ENCODE measurements around the gene RIMBP2.

Gene RIMBP2

DNA sequence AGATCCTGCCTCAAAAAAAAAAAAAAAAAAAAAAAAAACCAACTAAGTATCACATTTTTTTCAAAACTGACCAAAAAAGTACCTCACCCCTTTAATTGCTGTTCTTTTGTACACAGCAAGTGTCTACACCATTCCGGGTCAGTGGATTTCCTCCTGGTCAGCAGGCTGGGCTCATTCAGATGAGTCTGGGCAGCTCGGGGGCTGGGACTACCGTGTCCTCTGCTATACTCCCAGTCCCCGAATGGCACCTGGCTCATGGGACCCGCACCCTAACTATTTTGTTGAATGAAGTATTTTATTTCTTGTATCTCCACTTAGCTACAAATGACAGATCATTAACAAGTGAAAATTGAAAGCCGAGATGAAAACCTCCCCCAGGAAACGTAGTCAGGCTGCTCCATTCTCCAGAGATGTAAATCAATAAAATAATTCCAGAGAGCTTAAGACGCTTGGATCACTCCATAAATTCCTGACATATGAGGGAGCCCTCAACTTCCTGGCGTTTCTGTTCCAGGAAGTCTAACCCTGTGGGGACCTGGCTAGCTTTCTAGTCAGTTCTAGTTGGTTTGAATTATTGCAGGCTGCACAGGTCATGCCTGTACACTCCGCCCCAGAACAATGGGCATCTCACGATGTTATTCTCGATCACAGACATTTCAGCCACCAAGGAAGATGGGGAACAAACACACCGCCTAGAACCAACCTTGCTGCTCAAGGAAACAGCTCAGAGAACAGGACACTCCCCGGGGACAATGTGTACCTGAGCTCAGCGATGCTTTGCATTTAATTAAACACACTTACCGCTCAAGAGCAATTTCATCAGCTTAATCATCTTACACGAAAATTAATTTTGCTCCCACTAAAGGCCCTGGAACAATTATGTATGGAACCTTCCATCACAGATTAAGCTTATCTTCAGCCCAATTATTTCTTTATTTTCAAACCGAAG, 76.3 kb downstream of the RIMBP2 start:
- Histone ChIP-seq H3K79me2 (ENCODE audit: insufficient read depth, low read length) (no peaks in the 10 kb centered on the region), H3K9me2 (ENCODE audit: low read depth, low read length) (no peaks in the 10 kb centered on the region), H3K9me3 (ENCODE audit: low read length) (no peaks in the 10 kb centered on the region), H3K4me1 (ENCODE audit: insufficient read depth, low read length, severe bottlenecking) (no peaks in the 10 kb centered on the region), H3K4me3 (ENCODE audit: low read depth, low read length, poor library complexity, severe bottlenecking) (no peak overlapping the region), H3F3A (ENCODE audit: insufficient read depth, low read length) (no peaks in the 10 kb centered on the region), H3K36me3 (ENCODE audit: insufficient read depth, low read length) (no peaks in the 10 kb centered on the region), H4K20me1 (ENCODE audit: insufficient read depth, low read length) (no peaks in the 10 kb centered on the region), H3K9ac (ENCODE audit: low read length) (no peak overlapping the region), H2AFZ (ENCODE audit: low read length) (no peak overlapping the region), H3K4me2 (ENCODE audit: low read length) (no peak overlapping the region), H3K27ac (ENCODE audit: low read depth, low read length, poor library complexity, severe bottlenecking) (no peak overlapping the region), H3K27me3 (ENCODE audit: insufficient read depth, low read length) (no peaks in the 10 kb centered on the region; the same call in 1 of the 2 replicates)
- TF ChIP-seq, protein P1, sequence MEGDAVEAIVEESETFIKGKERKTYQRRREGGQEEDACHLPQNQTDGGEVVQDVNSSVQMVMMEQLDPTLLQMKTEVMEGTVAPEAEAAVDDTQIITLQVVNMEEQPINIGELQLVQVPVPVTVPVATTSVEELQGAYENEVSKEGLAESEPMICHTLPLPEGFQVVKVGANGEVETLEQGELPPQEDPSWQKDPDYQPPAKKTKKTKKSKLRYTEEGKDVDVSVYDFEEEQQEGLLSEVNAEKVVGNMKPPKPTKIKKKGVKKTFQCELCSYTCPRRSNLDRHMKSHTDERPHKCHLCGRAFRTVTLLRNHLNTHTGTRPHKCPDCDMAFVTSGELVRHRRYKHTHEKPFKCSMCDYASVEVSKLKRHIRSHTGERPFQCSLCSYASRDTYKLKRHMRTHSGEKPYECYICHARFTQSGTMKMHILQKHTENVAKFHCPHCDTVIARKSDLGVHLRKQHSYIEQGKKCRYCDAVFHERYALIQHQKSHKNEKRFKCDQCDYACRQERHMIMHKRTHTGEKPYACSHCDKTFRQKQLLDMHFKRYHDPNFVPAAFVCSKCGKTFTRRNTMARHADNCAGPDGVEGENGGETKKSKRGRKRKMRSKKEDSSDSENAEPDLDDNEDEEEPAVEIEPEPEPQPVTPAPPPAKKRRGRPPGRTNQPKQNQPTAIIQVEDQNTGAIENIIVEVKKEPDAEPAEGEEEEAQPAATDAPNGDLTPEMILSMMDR (IDR thresholded peaks at IDR 0.05; ENCODE audit: low read length): no peak
- no peak for TF ChIP-seq EZH2 (IDR thresholded peaks at IDR 0.05; ENCODE audit: borderline replicate concordance, low read length)

DNA sequence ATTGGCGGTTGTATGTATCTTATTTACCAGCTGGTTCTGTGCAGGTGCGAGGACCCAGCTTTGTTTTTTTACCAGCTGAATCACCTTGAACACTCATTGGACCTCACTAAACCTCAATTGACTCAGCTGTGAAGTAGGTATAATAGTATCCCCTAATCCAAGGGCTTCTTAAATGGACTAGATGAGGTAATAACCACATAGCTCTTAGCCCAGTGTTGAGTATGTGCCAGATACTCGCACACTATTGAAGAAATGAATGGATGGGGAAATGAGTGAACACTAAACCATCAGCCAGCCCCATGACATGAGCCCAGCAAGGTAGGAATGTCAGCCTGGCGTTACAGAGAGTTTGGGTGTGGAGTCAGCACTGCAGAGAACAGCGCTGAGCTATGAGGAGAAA, 79.7 kb downstream of the RIMBP2 start:
- Histone ChIP-seq H3K36me3 (ENCODE audit: insufficient read depth, low read length) (no peaks in the 10 kb centered on the region), H2AFZ (ENCODE audit: low read length) (no peak overlapping the region), H3K79me2 (ENCODE audit: insufficient read depth, low read length) (no peaks in the 10 kb centered on the region), H3K9me2 (ENCODE audit: low read depth, low read length) (no peaks in the 10 kb centered on the region), H3K9me3 (ENCODE audit: low read length) (no peaks in the 10 kb centered on the region), H3F3A (ENCODE audit: insufficient read depth, low read length) (no peaks in the 10 kb centered on the region), H3K4me2 (ENCODE audit: low read length) (no peak overlapping the region), H3K4me1 (ENCODE audit: insufficient read depth, low read length, severe bottlenecking) (no peaks in the 10 kb centered on the region), H4K20me1 (ENCODE audit: insufficient read depth, low read length) (no peaks in the 10 kb centered on the region), H3K9ac (ENCODE audit: low read length) (no peak overlapping the region), H3K27me3 (ENCODE audit: insufficient read depth, low read length) (no peaks in the 10 kb centered on the region; the same call in 1 of the 2 replicates), H3K27ac (ENCODE audit: low read depth, low read length, poor library complexity, severe bottlenecking) (no peak overlapping the region), H3K4me3 (ENCODE audit: low read depth, low read length, poor library complexity, severe bottlenecking) (no peak overlapping the region)
- TF ChIP-seq, protein P1 (IDR thresholded peaks at IDR 0.05; ENCODE audit: low read length): no peak
- TF ChIP-seq EZH2 (IDR thresholded peaks at IDR 0.05; ENCODE audit: borderline replicate concordance, low read length): no peak

DNA sequence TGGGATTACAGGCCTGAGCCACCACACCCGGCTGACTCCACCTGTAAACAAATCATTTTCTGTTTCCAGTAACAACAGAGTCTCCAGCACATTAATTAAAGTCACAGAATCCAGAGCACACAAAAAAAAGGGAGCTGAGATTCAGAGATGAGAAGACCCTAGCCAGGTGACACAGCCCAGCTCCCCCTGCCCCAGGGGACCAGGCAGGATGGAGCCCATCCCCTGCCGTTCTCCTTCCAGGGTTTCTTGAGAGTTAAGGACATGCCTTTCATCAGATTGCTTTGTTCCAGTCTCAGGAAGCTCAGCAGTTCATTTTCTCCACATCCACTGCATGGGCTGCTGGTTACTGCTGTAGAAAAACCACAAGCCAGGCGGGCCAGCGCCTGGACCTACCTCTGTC, 81.2 kb downstream of the RIMBP2 start:
- H3K27ac ChIP-seq (ENCODE audit: low read depth, low read length, poor library complexity, severe bottlenecking): no peak overlapping the region
- H3K9me3 ChIP-seq (ENCODE audit: low read length): no peaks in the 10 kb centered on the region

More for the DNA sequence above, 81.2 kb downstream of the RIMBP2 start:
- H3K4me1 ChIP-seq (ENCODE audit: insufficient read depth, low read length, severe bottlenecking): no peaks in the 10 kb centered on the region
- H3K4me3 ChIP-seq (ENCODE audit: low read depth, low read length, poor library complexity, severe bottlenecking): no peak overlapping the region
- H3K4me2 ChIP-seq (ENCODE audit: low read length): no peak overlapping the region
- H3K79me2 ChIP-seq (ENCODE audit: insufficient read depth, low read length): no peaks in the 10 kb centered on the region
- no peak overlapping the region for H3K9ac ChIP-seq (ENCODE audit: low read length)
- TF ChIP-seq, protein P1 (IDR thresholded peaks at IDR 0.05; ENCODE audit: low read length): no peak
- no peak for TF ChIP-seq EZH2 (IDR thresholded peaks at IDR 0.05; ENCODE audit: borderline replicate concordance, low read length)
- no peaks in the 10 kb centered on the region for H4K20me1 ChIP-seq (ENCODE audit: insufficient read depth, low read length)
- H3K36me3 ChIP-seq (ENCODE audit: insufficient read depth, low read length): no peaks in the 10 kb centered on the region
- no peak overlapping the region for H2AFZ ChIP-seq (ENCODE audit: low read length)
- no peaks in the 10 kb centered on the region for H3F3A ChIP-seq (ENCODE audit: insufficient read depth, low read length)
- H3K9me2 ChIP-seq (ENCODE audit: low read depth, low read length): no peaks in the 10 kb centered on the region
- H3K27me3 ChIP-seq (ENCODE audit: insufficient read depth, low read length): no peaks in the 10 kb centered on the region; the same call in 1 of the 2 replicates
